Endothelial cell of umbilical vein (primary cell): ENCODE data around the gene FBN2. TPM values are rescaled to one million over a fixed set of nuclear protein-coding genes. Genes with fewer than 3 reads are reported as not detected.

Source experiments
- BruUV-seq: library from RNA; stranded (reverse); fragments of 400-500 nt; replicated peaks from 2 replicates; lab custom pipeline; 2021; lab: Mats Ljungman, UMichigan
- CTCF ChIA-PET: fragments of 300-600, 350-600 bp; sonication (Branson Sonifier 250); formaldehyde crosslinking; loops from one replicate; lab custom pipeline; 2021; ENCODE audit warnings: antibody characterized with exemption, inconsistent platforms; lab: Charles Lee
- POLR2A ChIA-PET: fragments of 300-600, 350-600 bp; sonication (Branson Sonifier 250); formaldehyde crosslinking; loops from one replicate; lab custom pipeline; 2021; ENCODE audit warnings: antibody characterized with exemption, inconsistent platforms; lab: Charles Lee
- DNase-seq: peaks from one replicate; pipeline ENCODE4 v3.0.0-alpha.2; 2011; ENCODE audit warnings: low read depth, low spot score
- FAIRE-seq: peaks from 2 replicates; lab custom pipeline; 2011; peaks lifted over from hg19 to GRCh38; lab: Jason Lieb, UNC
- H2AFZ ChIP-seq: 2 replicates; pipeline ENCODE4 v1.6.0; 2012; ENCODE audit warnings: low read depth, low read length, control low read depth, inconsistent platforms
- H3K27ac ChIP-seq: 2 replicates; pipeline ENCODE4 v1.5.1; 2011; ENCODE audit warnings: low read depth, mild to moderate bottlenecking, control low read depth, low read length, moderate library complexity; ENCODE audit not compliant: insufficient read depth
- H3K27me3 ChIP-seq, 2 experiments: 2 replicates each; pipeline versions ENCODE4 v1.6.0 to v1.6.1; 2011; ENCODE audit warnings: low read length in 2 of 2, mixed read lengths in 1 of 2; ENCODE audit not compliant: control insufficient read depth in 2 of 2, insufficient read depth in 2 of 2
- H3K36me3 ChIP-seq, 2 experiments: 2 replicates in 1 of 2; 3 replicates in 1 of 2; pipeline ENCODE4 v1.5.1; 2011; ENCODE audit warnings: low read length in 2 of 2, mild to moderate bottlenecking in 1 of 2, moderate library complexity in 1 of 2; ENCODE audit not compliant: control insufficient read depth in 2 of 2, insufficient read depth in 2 of 2; ENCODE audit errors: extremely low read depth in 1 of 2
- H3K4me1 ChIP-seq: 3 replicates; pipeline ENCODE4 v1.5.1; 2011; ENCODE audit warnings: mild to moderate bottlenecking, low read length; ENCODE audit not compliant: control insufficient read depth, insufficient read depth; ENCODE audit errors: extremely low read depth
- H3K4me2 ChIP-seq: 2 replicates; pipeline ENCODE4 v1.6.1; 2011; ENCODE audit warnings: low read length, control low read depth, mixed read lengths; ENCODE audit not compliant: insufficient read depth
- H3K4me3 ChIP-seq, 3 experiments: fragments of 200-600 bp in 1 of 3; sonication (generic), shearing (Covaris generic) in 1 of 3; replicated peaks in 1 of 3; 2 replicates each; pipeline ENCODE4 v1.5.1; 2011 to 2016; ENCODE audit warnings: control low read depth in 3 of 3, low read length in 3 of 3, mild to moderate bottlenecking in 2 of 3, inconsistent platforms in 1 of 3, low read depth in 1 of 3, moderate library complexity in 1 of 3; ENCODE audit not compliant: insufficient read depth in 1 of 3
- H3K79me2 ChIP-seq: 2 replicates; pipeline ENCODE4 v1.6.0; 2012; ENCODE audit warnings: low read length, inconsistent platforms; ENCODE audit not compliant: control insufficient read depth, insufficient read depth
- H3K9ac ChIP-seq: replicated peaks from 2 replicates; pipeline ENCODE3; 2011; ENCODE audit warnings: low read length, control low read depth; ENCODE audit not compliant: insufficient read depth; ENCODE audit errors: extremely low read depth
- H3K9me1 ChIP-seq: replicated peaks from 3 replicates; pipeline ENCODE4 v1.6.0; 2011; ENCODE audit warnings: mild to moderate bottlenecking, low read length; ENCODE audit not compliant: control insufficient read depth, insufficient read depth; ENCODE audit errors: extremely low read depth
- H3K9me3 ChIP-seq: replicated peaks from 2 replicates; pipeline ENCODE4 v1.5.1; 2012; ENCODE audit warnings: low read length, inconsistent platforms; ENCODE audit not compliant: control insufficient read depth, insufficient read depth
- H4K20me1 ChIP-seq: replicated peaks from 2 replicates; pipeline ENCODE3; 2011; ENCODE audit warnings: mild to moderate bottlenecking, low read length; ENCODE audit not compliant: control insufficient read depth, insufficient read depth; ENCODE audit errors: extremely low read depth
- CTCF ChIP-seq, 2 donors: IDR thresholded peaks; 1 replicate in 1 of 2; 2 replicates in 1 of 2; pipeline ENCODE4 v1.5.1; 2011; ENCODE audit warnings: low read length in 2 of 2, mild to moderate bottlenecking in 2 of 2, moderate library complexity in 2 of 2, control low read depth in 1 of 2, inconsistent platforms in 1 of 2, low read depth in 1 of 2; ENCODE audit not compliant: insufficient read depth in 1 of 2; ENCODE audit errors: extremely low read depth in 1 of 2
- EZH2 ChIP-seq: IDR thresholded peaks from 2 replicates; pipeline ENCODE4 v1.6.1; 2012; ENCODE audit warnings: borderline replicate concordance, low read depth, mild to moderate bottlenecking, moderate library complexity, low read length, inconsistent platforms; ENCODE audit not compliant: severe bottlenecking
- FOS ChIP-seq: IDR thresholded peaks from 2 replicates; pipeline ENCODE4 v1.6.1; 2011; ENCODE audit warnings: mild to moderate bottlenecking, low read length, moderate library complexity, borderline replicate concordance; ENCODE audit not compliant: insufficient read depth
- GATA2 ChIP-seq: IDR thresholded peaks from 2 replicates; pipeline ENCODE4 v1.7.0; 2011; ENCODE audit warnings: low read depth, mild to moderate bottlenecking, moderate library complexity, mixed read lengths, low read length; ENCODE audit not compliant: insufficient read length, insufficient read depth
- JUN ChIP-seq: IDR thresholded peaks from 2 replicates; pipeline ENCODE4 v1.6.1; 2011; ENCODE audit warnings: borderline replicate concordance, low read depth; ENCODE audit not compliant: insufficient read length, insufficient read depth
- MAX ChIP-seq: IDR thresholded peaks from 2 replicates; pipeline ENCODE4 v1.6.1; 2011; ENCODE audit not compliant: insufficient read depth, insufficient read length
- MYC ChIP-seq: IDR thresholded peaks from one replicate; pipeline ENCODE4 v1.6.1; 2011; ENCODE audit warnings: mild to moderate bottlenecking, low read depth, low read length
- POLR2A ChIP-seq: IDR thresholded peaks from 2 replicates; pipeline ENCODE4 v1.6.1; 2012; ENCODE audit warnings: low read depth, mild to moderate bottlenecking, control low read depth, low read length
- POLR2AphosphoS5 ChIP-seq: IDR thresholded peaks from 2 replicates; pipeline ENCODE4 v1.6.1; 2012; ENCODE audit warnings: low read depth, mild to moderate bottlenecking, control low read depth, low read length, moderate library complexity; ENCODE audit not compliant: insufficient read depth
- dilution Hi-C: fragments of 300-500 bp; cut with MboI; formaldehyde crosslinking; loops from one replicate; pipeline ENCODE4 v1.15.0; 2019; ENCODE audit warnings: low sequenced_read_pairs; ENCODE audit not compliant: extremely low pct_ligation_motif_present
- intact Hi-C: fragments of 100-400 bp; cut with micrococcal nuclease; formaldehyde crosslinking; loops from one replicate; pipeline ENCODE4 v1.10.0; 2022
- polyA plus RNA-seq, 4 experiments: library from polyadenylated mRNA; depleted of rRNA in 3 of 4; stranded (reverse) in 3 of 4; unstranded in 1 of 4; fragments of >200 nt; gene quantifications; 2 replicates each; pipeline versions ENCODE4 v1.2.1 to v1.2.3, GENCODE V29; 2011 to 2012; ENCODE audit warnings: missing spikeins in 1 of 4
- total RNA-seq: library from RNA; stranded (reverse); gene quantifications from 2 replicates; pipeline ENCODE4 v1.2.3, GENCODE V29; 2021

The FBN2 gene
- total and polyA plus RNA-seq, 2 donors (not counting 3 experiments of a cell fraction or from before 2014, with no cell fraction given), result 21.8 to 57.4 TPM

GRCh38 chr5:128252756-128253155, 285.3 kb downstream of the FBN2 start:
- no TSS peak for BruUV-seq
- DNase-seq (peak; percentile 32), FAIRE-seq (no peak)
- Histone ChIP-seq H3K4me3 (no peak overlapping the region), H3K4me2 (no peak overlapping the region), H3K27ac (no peak overlapping the region), H3K27me3 (no peaks in the 10 kb centered on the region), H3K4me1 (no peaks in the 10 kb centered on the region), H3K9ac (no peak overlapping the region), H4K20me1 (no peaks in the 10 kb centered on the region), H3K9me3 (no peaks in the 10 kb centered on the region), H3K36me3 (no peaks in the 10 kb centered on the region), H3K79me2 (no peaks in the 10 kb centered on the region), H2AFZ (no peak overlapping the region), H3K9me1 (no peaks in the 10 kb centered on the region)
- intact Hi-C loops (no loop called here), dilution Hi-C loops (no loop called here)
- CTCF ChIA-PET, result no interaction called here
- POLR2A ChIA-PET, result interaction anchor here (0.7 kb wide), 1 partner anchor 441 kb away, joined by 3 read pairs; no protein-coding TSS in a partner anchor
- no peak for TF ChIP-seq EZH2
- no peak for TF ChIP-seq POLR2A
- no peak for TF ChIP-seq GATA2
- no peak for TF ChIP-seq MAX
- no peak for TF ChIP-seq JUN
- no peak for TF ChIP-seq MYC
- TF ChIP-seq CTCF (IDR thresholded peaks at IDR 0.05; ENCODE audit: extremely low read depth in 1 of 2, insufficient read depth in 1 of 2, low read depth in 1 of 2, low read length in 2 of 2), result no peak
- TF ChIP-seq FOS, result no peak
- no peak for TF ChIP-seq POLR2AphosphoS5
